CD4-positive, alpha-beta memory T cell (primary cell): ENCODE measurements around the gene KRT34. TPM values are rescaled to one million over a fixed set of nuclear protein-coding genes. Genes with fewer than 3 reads are reported as not detected.

Experiments used
- CTCF ChIA-PET: fragments of 350-600 bp; sonication (Branson Sonifier 250); formaldehyde crosslinking; loops from one replicate; lab custom pipeline; 2021; ENCODE audit warnings: inconsistent platforms; ENCODE audit not compliant: partially characterized antibody; lab: Charles Lee
- POLR2A ChIA-PET: fragments of 350-600 bp; sonication (Branson Sonifier 250); formaldehyde crosslinking; loops from one replicate; lab custom pipeline; 2021; ENCODE audit not compliant: partially characterized antibody; lab: Charles Lee
- DNase-seq, 5 donors: peaks; one replicate each; pipeline versions ENCODE4 v3.0.0 to v3.0.0-alpha.2; 2020 to 2022; ENCODE audit warnings: mixed read lengths in 1 of 5
- H3K27ac ChIP-seq: one replicate; pipeline ENCODE4 v1.7.0; 2013; ENCODE audit warnings: low read depth, low read length
- H3K27me3 ChIP-seq: 2 replicates; pipeline ENCODE4 v1.7.0; 2013; ENCODE audit warnings: mild to moderate bottlenecking, low read length, moderate library complexity; ENCODE audit not compliant: insufficient read depth
- H3K36me3 ChIP-seq: 2 replicates; pipeline ENCODE4 v1.7.0; 2013; ENCODE audit warnings: mild to moderate bottlenecking, low read length, moderate library complexity; ENCODE audit not compliant: insufficient read depth
- H3K4me1 ChIP-seq: 2 replicates; pipeline ENCODE4 v1.7.0; 2013; ENCODE audit warnings: mild to moderate bottlenecking, low read length, moderate library complexity; ENCODE audit not compliant: insufficient read depth
- H3K4me3 ChIP-seq, 2 donors: one replicate each; pipeline ENCODE4 v1.7.0; 2013; ENCODE audit warnings: low read length in 2 of 2, mild to moderate bottlenecking in 1 of 2
- H3K9me3 ChIP-seq, 2 donors: one replicate each; pipeline ENCODE4 v1.7.0; 2013; ENCODE audit warnings: low read length in 2 of 2, control low read depth in 1 of 2; ENCODE audit not compliant: control insufficient read depth in 1 of 2
- H3K27ac Mint-ChIP-seq, 7 donors: one replicate each; pipeline ENCODE4 v1.8.0; 2020 to 2021; ENCODE audit warnings: mixed read lengths in 7 of 7, mild to moderate bottlenecking in 6 of 7, inconsistent platforms in 3 of 7, moderate library complexity in 3 of 7
- H3K27me3 Mint-ChIP-seq, 2 donors: one replicate each; pipeline ENCODE4 v1.8.0; 2020 to 2021; ENCODE audit warnings: mixed read lengths in 2 of 2
- H3K36me3 Mint-ChIP-seq, 2 donors: one replicate each; pipeline ENCODE4 v1.8.0; 2020 to 2021; ENCODE audit warnings: mixed read lengths in 2 of 2, inconsistent platforms in 1 of 2, mild to moderate bottlenecking in 1 of 2
- H3K4me1 Mint-ChIP-seq, 4 donors: one replicate each; pipeline ENCODE4 v1.8.0; 2020 to 2021; ENCODE audit warnings: mixed read lengths in 4 of 4, mild to moderate bottlenecking in 1 of 4
- H3K4me3 Mint-ChIP-seq, 8 donors: one replicate each; pipeline ENCODE4 v1.8.0; 2020 to 2021; ENCODE audit warnings: mixed read lengths in 8 of 8, mild to moderate bottlenecking in 7 of 8, moderate library complexity in 6 of 8, inconsistent platforms in 3 of 8
- H3K9me3 Mint-ChIP-seq, 8 donors: one replicate each; pipeline ENCODE4 v1.8.0; 2020 to 2021; ENCODE audit warnings: mixed read lengths in 8 of 8, mild to moderate bottlenecking in 5 of 8, inconsistent platforms in 3 of 8, moderate library complexity in 1 of 8
- intact Hi-C: fragments of 100-400 bp; cut with micrococcal nuclease; formaldehyde crosslinking; loops from one replicate; pipeline ENCODE4 v1.15.1; 2023
- polyA plus RNA-seq, 2 donors: library from polyadenylated mRNA; unstranded; fragments of 300-500 nt; fragmentation: Illumina TruSeq; gene quantifications; one replicate each; pipeline ENCODE4 v1.2.3, GENCODE V29; 2021
- total RNA-seq, 2 experiments: library from RNA; stranded (reverse); gene quantifications; one replicate each; pipeline ENCODE4 v1.2.3, GENCODE V29; 2021

KRT34 gene
- total and polyA plus RNA-seq, 4 experiments from 2014 or later = not detected

DNA sequence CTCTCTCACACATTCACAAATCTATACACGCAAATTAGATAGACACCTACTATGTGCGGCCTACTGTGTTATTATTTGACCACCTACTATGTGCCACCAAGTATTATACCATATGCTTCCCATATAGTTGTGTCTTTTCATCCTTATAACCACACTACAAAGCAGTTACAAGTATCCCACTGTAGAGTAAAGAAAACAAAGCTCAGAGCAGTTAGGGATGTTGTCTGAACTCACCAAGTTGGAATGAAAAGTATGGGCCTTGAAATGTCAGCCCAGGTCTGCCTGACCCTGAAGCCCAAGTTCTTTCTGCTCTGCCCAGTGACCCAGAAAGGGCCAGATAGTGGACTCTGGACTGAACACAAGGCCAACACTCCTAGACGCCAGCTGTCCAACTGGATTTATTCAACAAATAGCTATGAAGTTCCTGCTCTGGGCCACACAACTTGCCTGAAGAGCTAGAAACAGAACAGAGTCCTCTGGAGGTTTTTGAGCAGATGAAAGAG is 33.8 kb upstream of the KRT34 start:
- no peak for DNase-seq
- Histone ChIP-seq H3K4me3 (no peak overlapping the region), H3K36me3 (no peaks in the 10 kb centered on the region), H3K4me1 (peaks cover 6% of the 10 kb centered on the region), H3K27me3 (no peaks in the 10 kb centered on the region), H3K9me3 (no peaks in the 10 kb centered on the region), H3K27ac (no peak overlapping the region)
- Mint-ChIP-seq H3K36me3 (no peaks in the 10 kb centered on the region), H3K4me1 (peaks cover 10 to 19% (median 13%) of the 10 kb centered on the region in 4 donors), H3K27me3 (peaks cover 0 to 2% of the 10 kb centered on the region in 2 donors), H3K4me3 (no peak overlapping the region), H3K27ac (no peak overlapping the region), H3K9me3 (no peaks in the 10 kb centered on the region)
- intact Hi-C loops = no loop called here
- CTCF ChIA-PET = no interaction called here
- POLR2A ChIA-PET = no interaction called here

DNA sequence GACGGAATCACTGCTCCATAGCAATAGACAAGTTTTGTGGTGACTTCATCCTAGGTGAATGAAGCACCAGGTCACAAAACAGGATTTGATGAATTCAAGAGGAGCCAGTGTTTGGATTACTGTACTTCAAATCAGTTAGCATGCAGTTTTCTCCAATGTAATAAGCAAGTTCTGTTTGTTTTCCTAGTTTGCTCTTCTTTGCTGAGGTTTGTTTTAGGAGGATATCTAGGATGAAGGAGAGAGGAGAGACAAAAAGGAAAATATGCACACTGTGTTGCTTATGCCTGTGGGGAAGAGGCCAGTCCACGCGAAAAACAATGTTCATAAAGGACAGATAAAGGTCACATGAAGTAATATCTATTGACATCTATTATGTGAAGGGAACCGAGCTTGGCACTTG is 33.3 kb upstream of the KRT34 start:
- ChIA-PET CTCF (no interaction called here), POLR2A (no interaction called here)
- DNase-seq = no peak
- H3K4me3 ChIP-seq = no peak overlapping the region
- H3K36me3 ChIP-seq = no peaks in the 10 kb centered on the region
- Mint-ChIP-seq H3K27me3 (peaks cover 0 to 2% of the 10 kb centered on the region in 2 donors), H3K4me3 (no peak overlapping the region), H3K36me3 (no peaks in the 10 kb centered on the region), H3K4me1 (peaks cover 10 to 19% (median 13%) of the 10 kb centered on the region in 4 donors), H3K27ac (peak overlapping the region in 1 of 7 donors; percentile 32), H3K9me3 (no peaks in the 10 kb centered on the region)
- H3K4me1 ChIP-seq = peaks cover 6% of the 10 kb centered on the region
- no peaks in the 10 kb centered on the region for H3K27me3 ChIP-seq
- no peak overlapping the region for H3K27ac ChIP-seq
- intact Hi-C loops = no loop called here
- no peaks in the 10 kb centered on the region for H3K9me3 ChIP-seq

DNA sequence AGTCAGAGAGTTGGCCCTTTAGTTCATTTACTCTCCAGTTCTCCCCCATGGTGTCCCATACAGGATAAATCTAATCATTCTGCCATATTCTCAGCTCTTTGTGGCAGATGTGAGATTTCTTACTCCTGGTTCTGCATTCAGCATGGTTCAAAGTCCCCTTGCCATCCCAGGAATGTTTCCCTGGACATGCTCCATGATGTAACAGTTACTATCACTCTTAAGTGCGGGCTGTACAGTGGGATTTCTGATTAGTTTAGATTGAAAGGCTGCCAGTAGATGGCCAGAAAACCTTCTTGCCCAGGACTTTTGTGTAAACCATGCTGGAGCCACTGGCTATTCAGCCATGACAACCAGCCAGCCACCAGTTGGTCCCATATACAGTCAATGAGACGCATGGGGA is 31.9 kb upstream of the KRT34 start:
- H3K4me1 ChIP-seq = peaks cover 14% of the 10 kb centered on the region
- Mint-ChIP-seq H3K27me3 (peaks cover 0 to 3% of the 10 kb centered on the region in 2 donors), H3K9me3 (no peaks in the 10 kb centered on the region), H3K36me3 (no peaks in the 10 kb centered on the region), H3K4me1 (peaks cover 13 to 22% (median 16%) of the 10 kb centered on the region in 4 donors), H3K27ac (peak overlapping the region in 1 of 7 donors; percentile 9), H3K4me3 (no peak overlapping the region)
- ChIA-PET POLR2A (no interaction called here), CTCF (interaction anchor here (1.1 kb wide), 1 partner anchor 92 kb away, joined by 3 read pairs; no protein-coding TSS in a partner anchor)
- intact Hi-C loops = no loop called here
- H3K9me3 ChIP-seq = no peaks in the 10 kb centered on the region
- no peak overlapping the region for H3K27ac ChIP-seq
- no peaks in the 10 kb centered on the region for H3K36me3 ChIP-seq
- no peaks in the 10 kb centered on the region for H3K27me3 ChIP-seq
- no peak for DNase-seq
- H3K4me3 ChIP-seq = no peak overlapping the region

DNA sequence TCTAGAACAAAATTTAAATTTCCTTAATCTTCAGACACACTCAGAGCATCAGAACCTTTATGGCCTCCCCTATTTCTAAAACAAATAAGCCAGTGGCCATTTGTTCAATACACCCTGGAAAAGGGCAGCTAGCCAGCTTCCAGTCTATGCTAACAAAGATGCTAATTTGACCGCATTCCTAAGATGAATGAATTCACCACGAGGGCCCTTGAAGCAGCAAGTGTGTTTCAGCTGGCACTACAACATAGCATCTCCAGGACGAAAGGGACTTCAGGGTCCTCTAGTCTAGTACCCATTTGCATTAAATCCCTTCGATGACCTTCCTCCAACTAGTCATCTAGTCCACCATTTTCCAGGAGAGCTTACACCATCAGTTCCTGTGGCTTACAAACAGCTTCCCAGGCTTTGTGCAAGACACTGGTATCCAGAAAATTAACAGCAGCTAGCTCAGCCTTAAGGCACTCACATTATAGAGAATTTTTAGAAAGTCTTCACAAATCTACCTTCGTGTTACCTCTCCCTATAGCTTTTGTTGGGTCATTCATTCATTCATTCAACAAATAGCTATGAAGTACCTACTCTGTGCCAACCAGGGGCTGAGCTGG is 31.3 kb upstream of the KRT34 start:
- peaks cover 0 to 3% of the 10 kb centered on the region in 2 donors for H3K27me3 Mint-ChIP-seq
- POLR2A ChIA-PET = no interaction called here
- H3K4me3 Mint-ChIP-seq = no peak overlapping the region

DNA sequence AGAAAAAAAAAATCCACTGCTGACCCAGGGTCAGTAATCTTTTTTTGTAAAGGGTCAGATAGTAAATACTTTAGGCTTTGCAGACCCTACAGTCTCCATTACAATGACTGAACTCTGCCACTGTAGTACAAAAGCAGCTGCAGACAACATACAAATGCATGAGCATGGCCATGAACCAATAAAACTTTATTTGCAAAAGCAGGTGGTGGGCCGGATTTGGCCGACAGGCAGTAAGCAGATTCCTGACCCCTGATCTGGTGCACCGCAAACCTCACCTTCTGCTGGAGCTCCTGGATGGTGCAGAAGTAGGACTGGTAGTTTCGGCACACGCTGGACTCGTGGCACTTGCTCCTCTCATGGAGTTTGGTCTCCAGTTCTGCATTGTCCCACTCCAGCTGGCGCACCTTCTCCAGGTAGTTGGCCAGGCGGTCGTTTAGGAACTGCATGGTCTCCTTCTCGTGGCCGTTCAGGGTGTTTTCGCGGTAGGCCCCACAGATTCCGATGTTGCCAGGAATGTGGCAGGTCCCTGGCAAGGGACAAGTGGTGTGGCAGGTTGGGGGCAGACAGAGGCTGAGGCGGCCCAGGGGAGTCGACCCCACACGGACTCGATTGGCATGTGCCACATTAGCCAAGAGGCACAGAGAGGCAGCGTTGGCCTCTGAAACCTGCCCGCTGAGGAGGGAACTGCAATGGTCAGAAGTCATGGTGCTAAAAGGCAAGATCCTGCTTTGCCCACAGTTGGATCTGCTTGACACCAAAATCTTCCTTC is 29.1 kb upstream of the KRT34 start:
- H3K9me3 Mint-ChIP-seq = peaks cover 0 to 2% (median 0%) of the 10 kb centered on the region in 8 donors

More for the DNA sequence above, 31.3 kb upstream of the KRT34 start:
- Mint-ChIP-seq H3K4me1 (peaks cover 17 to 28% (median 21%) of the 10 kb centered on the region in 4 donors), H3K27ac (no peak overlapping the region), H3K36me3 (no peaks in the 10 kb centered on the region), H3K9me3 (peaks cover 0 to 1% (median 0%) of the 10 kb centered on the region in 8 donors)
- intact Hi-C loops = no loop called here
- no peaks in the 10 kb centered on the region for H3K27me3 ChIP-seq
- DNase-seq = no peak
- peaks cover 19% of the 10 kb centered on the region for H3K4me1 ChIP-seq
- no peaks in the 10 kb centered on the region for H3K9me3 ChIP-seq
- CTCF ChIA-PET = interaction anchor here (1.1 kb wide), 1 partner anchor 91 kb away, joined by 3 read pairs; no protein-coding TSS in a partner anchor
- no peaks in the 10 kb centered on the region for H3K36me3 ChIP-seq
- no peak overlapping the region for H3K4me3 ChIP-seq
- H3K27ac ChIP-seq = no peak overlapping the region

DNA sequence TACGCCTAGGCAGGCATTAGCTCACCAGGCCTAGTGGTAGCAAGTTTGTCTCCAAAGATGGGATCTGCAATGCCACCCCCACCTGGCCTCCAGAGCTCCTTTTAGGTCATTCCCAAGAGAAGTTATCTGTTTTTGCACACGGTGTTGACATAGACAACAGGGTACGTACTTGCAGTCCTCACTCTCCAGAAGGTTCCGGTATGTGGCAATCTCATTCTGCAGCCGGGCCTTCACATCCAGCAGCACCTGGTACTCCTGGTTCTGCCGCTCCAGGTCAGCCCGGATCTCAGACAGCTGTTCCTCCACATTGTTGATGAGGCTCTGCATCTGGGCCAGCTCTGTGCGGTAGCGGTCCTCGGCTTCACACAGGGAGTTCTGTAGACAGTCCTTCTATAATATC is 25.1 kb upstream of the KRT34 start:
- Mint-ChIP-seq H3K9me3 (peaks cover 0 to 2% (median 0%) of the 10 kb centered on the region in 8 donors), H3K27ac (peak overlapping the region in 2 of 7 donors; percentile 22 to 30), H3K4me3 (no peak overlapping the region), H3K36me3 (no peaks in the 10 kb centered on the region), H3K27me3 (peaks cover 0 to 1% of the 10 kb centered on the region in 2 donors), H3K4me1 (peaks cover 33 to 58% (median 43%) of the 10 kb centered on the region in 4 donors)
- Histone ChIP-seq H3K27me3 (no peaks in the 10 kb centered on the region), H3K9me3 (no peaks in the 10 kb centered on the region), H3K27ac (no peak overlapping the region), H3K4me1 (peaks cover 40% of the 10 kb centered on the region), H3K4me3 (no peak overlapping the region), H3K36me3 (no peaks in the 10 kb centered on the region)
- ChIA-PET CTCF (no interaction called here), POLR2A (interaction anchor here (0.7 kb wide), 1 partner anchor 18 kb away, joined by 3 read pairs; no protein-coding TSS in a partner anchor)
- DNase-seq = no peak
- intact Hi-C loops = no loop called here

More for the DNA sequence above, 29.1 kb upstream of the KRT34 start:
- intact Hi-C loops = no loop called here
- ChIA-PET CTCF (interaction anchor here (0.7 kb wide), 1 partner anchor 50 kb away, joined by 4 read pairs; no protein-coding TSS in a partner anchor), POLR2A (no interaction called here)
- Histone ChIP-seq H3K36me3 (no peaks in the 10 kb centered on the region), H3K27me3 (no peaks in the 10 kb centered on the region), H3K4me1 (peaks cover 16% of the 10 kb centered on the region), H3K9me3 (no peaks in the 10 kb centered on the region), H3K4me3 (no peak overlapping the region), H3K27ac (no peak overlapping the region)
- no peak overlapping the region for H3K4me3 Mint-ChIP-seq
- H3K4me1 Mint-ChIP-seq = peaks cover 12 to 24% (median 17%) of the 10 kb centered on the region in 4 donors
- DNase-seq = no peak
- no peaks in the 10 kb centered on the region for H3K36me3 Mint-ChIP-seq
- no peak overlapping the region for H3K27ac Mint-ChIP-seq
- H3K27me3 Mint-ChIP-seq = peaks cover 0 to 3% of the 10 kb centered on the region in 2 donors

DNA sequence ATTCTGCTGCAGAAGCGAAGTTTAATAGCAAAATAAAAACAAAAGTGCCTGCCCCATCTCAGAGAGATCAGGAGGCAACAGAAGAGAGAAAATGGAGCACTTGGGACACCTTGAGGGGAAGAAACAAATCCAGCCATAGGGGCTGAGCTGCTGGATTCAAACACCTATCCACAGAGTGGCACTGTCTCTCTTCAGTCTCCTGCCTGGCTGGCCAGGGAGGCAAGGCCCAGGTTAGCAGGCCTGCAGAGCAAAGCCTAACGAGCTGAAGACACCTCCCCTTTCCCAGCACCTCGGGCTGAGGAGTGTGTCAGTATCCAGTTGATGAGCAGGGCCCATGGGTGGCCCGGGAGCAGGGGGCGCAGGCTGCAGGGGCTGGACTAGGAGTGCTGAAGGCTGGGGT is 24.1 kb upstream of the KRT34 start:
- Mint-ChIP-seq H3K4me1 (peaks cover 33 to 62% (median 44%) of the 10 kb centered on the region in 4 donors), H3K9me3 (peaks cover 0 to 2% (median 0%) of the 10 kb centered on the region in 8 donors), H3K4me3 (no peak overlapping the region), H3K27me3 (peaks cover 0 to 1% of the 10 kb centered on the region in 2 donors), H3K27ac (peak overlapping the region in 3 of 7 donors; percentile 33 to 82 (median 43)), H3K36me3 (no peaks in the 10 kb centered on the region)
- no peak overlapping the region for H3K4me3 ChIP-seq
- peaks cover 41% of the 10 kb centered on the region for H3K4me1 ChIP-seq
- no peaks in the 10 kb centered on the region for H3K36me3 ChIP-seq
- CTCF ChIA-PET = interaction anchor here (0.9 to 1.8 kb wide), 2 partner anchors 11 to 83 kb away, joined by 5 read pairs; no protein-coding TSS in a partner anchor
- no peak overlapping the region for H3K27ac ChIP-seq
- no peak for DNase-seq
- H3K27me3 ChIP-seq = no peaks in the 10 kb centered on the region
- intact Hi-C loops = no loop called here
- no peaks in the 10 kb centered on the region for H3K9me3 ChIP-seq
- POLR2A ChIA-PET = no interaction called here
